KMS-11 (cell line): ENCODE results near the gene NAGPA.

Experiments
- H2AFZ ChIP-seq: fragments of 200-600 bp; sonication (generic); 2 replicates; pipeline ENCODE4 v1.6.1; 2016; ENCODE audit warnings: antibody characterized with exemption, mixed run types, low read depth
- H3K27ac ChIP-seq: fragments of 200-600 bp; sonication (generic); 2 replicates; pipeline ENCODE4 v1.6.1; 2016; ENCODE audit warnings: mild to moderate bottlenecking, mixed run types
- H3K27me3 ChIP-seq: fragments of 200-600 bp; sonication (generic); 2 replicates; pipeline ENCODE4 v1.6.1; 2017; ENCODE audit warnings: mild to moderate bottlenecking, low read depth, mixed run types, moderate library complexity; ENCODE audit not compliant: insufficient read depth
- H3K36me3 ChIP-seq: fragments of 200-600 bp; sonication (generic); 2 replicates; pipeline ENCODE4 v1.6.1; 2017; ENCODE audit warnings: mild to moderate bottlenecking, mixed run types; ENCODE audit not compliant: insufficient read depth
- H3K4me1 ChIP-seq: fragments of 200-600 bp; sonication (generic); 2 replicates; pipeline ENCODE4 v1.6.1; 2016; ENCODE audit warnings: mild to moderate bottlenecking, low read depth, mixed run types; ENCODE audit not compliant: poor library complexity, severe bottlenecking
- H3K4me2 ChIP-seq: fragments of 200-600 bp; sonication (generic); 2 replicates; pipeline ENCODE4 v1.7.0; 2016; ENCODE audit warnings: mild to moderate bottlenecking, mixed run types
- H3K4me3 ChIP-seq: fragments of 200-600 bp; sonication (generic); IDR thresholded peaks from 2 replicates; pipeline ENCODE4 v1.6.1; 2017; ENCODE audit warnings: low read depth, low read length, mixed read lengths; ENCODE audit not compliant: insufficient read depth
- H3K79me2 ChIP-seq: fragments of 200-600 bp; sonication (generic); 2 replicates; pipeline ENCODE4 v1.6.1; 2016; ENCODE audit warnings: low read depth, mixed run types; ENCODE audit not compliant: insufficient read depth
- H3K9ac ChIP-seq: fragments of 200-600 bp; sonication (generic); 2 replicates; pipeline ENCODE4 v1.6.1; 2016; ENCODE audit warnings: mild to moderate bottlenecking, mixed run types
- H4K20me1 ChIP-seq: fragments of 200-600 bp; sonication (generic); 2 replicates; pipeline ENCODE4 v1.6.1; 2016; ENCODE audit warnings: mild to moderate bottlenecking, mixed run types; ENCODE audit not compliant: insufficient read depth
- CTCF ChIP-seq: fragments of 200-600 bp; sonication (generic); conservative IDR thresholded peaks from 2 replicates; pipeline ENCODE4 v1.6.1; 2017; ENCODE audit warnings: low read depth, mild to moderate bottlenecking, antibody characterized with exemption, low read length, moderate library complexity, mixed read lengths

NAGPA gene

GRCh38 chr16:5059386-5060072, 25.8 kb upstream of the NAGPA start:
- H3K4me2 ChIP-seq = no peak overlapping the region
- no peaks in the 10 kb centered on the region for H3K79me2 ChIP-seq
- H3K36me3 ChIP-seq = no peaks in the 10 kb centered on the region
- H2AFZ ChIP-seq = no peak overlapping the region
- H3K9ac ChIP-seq = no peak overlapping the region
- no peaks in the 10 kb centered on the region for H4K20me1 ChIP-seq
- no peaks in the 10 kb centered on the region; the same call in 1 of the 2 replicates for H3K27me3 ChIP-seq
- H3K4me1 ChIP-seq = no peaks in the 10 kb centered on the region
- H3K27ac ChIP-seq = no peak overlapping the region
- no peak overlapping the region for H3K4me3 ChIP-seq
- no peak for TF ChIP-seq CTCF

DNA sequence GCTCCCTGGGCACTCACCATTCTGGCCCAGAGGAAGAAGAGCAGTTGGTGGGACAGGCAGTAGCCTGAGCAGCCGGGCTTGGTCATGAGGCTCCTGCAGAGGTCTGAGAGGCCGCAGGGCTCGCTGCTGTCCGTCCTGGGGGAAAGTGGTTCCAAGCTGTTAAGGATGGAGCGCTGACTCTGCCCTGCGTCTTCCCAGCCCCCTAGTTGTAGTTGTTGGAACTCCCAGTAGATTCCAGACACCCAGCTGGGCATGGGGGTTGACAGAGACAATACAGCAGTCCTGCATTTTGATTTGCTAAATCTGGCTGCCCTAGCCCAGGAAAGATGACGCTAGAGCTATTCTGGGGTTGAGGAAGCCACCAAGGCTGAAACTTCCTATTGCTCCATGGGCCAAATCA, 24.7 kb upstream of the NAGPA start:
- no peak overlapping the region for H3K27ac ChIP-seq
- H2AFZ ChIP-seq = no peak overlapping the region
- H3K4me1 ChIP-seq = no peaks in the 10 kb centered on the region
- no peak overlapping the region for H3K4me3 ChIP-seq
- no peak for TF ChIP-seq CTCF
- no peaks in the 10 kb centered on the region for H3K79me2 ChIP-seq
- H3K4me2 ChIP-seq = no peak overlapping the region
- no peak overlapping the region for H3K9ac ChIP-seq
- no peaks in the 10 kb centered on the region for H4K20me1 ChIP-seq
- no peaks in the 10 kb centered on the region for H3K36me3 ChIP-seq
- H3K27me3 ChIP-seq = no peaks in the 10 kb centered on the region; the same call in 1 of the 2 replicates

DNA sequence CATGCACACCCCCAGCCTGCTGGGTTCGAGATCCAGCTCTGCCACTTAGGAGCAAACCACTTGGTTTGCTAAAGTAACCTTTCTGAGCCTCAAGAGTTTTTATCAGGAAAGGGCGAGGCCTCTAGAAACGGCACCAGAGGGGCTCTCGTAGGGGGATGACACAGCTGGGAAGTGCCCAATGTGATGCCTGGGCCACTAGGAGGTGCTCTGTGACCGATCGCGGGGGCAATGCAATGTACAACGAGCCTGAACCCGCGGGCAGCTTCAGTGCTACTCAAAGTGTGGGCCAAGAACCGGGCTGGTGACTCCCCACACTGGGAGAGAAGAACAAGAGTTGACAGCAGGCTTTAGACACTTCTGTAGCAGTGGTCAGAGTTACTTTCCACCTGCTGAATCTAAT, 22.6 kb upstream of the NAGPA start:
- no peak overlapping the region for H2AFZ ChIP-seq
- no peak overlapping the region for H3K4me2 ChIP-seq
- H3K79me2 ChIP-seq = no peaks in the 10 kb centered on the region
- H3K4me1 ChIP-seq = no peaks in the 10 kb centered on the region
- H3K36me3 ChIP-seq = no peaks in the 10 kb centered on the region
- H3K27ac ChIP-seq = no peak overlapping the region
- no peaks in the 10 kb centered on the region for H4K20me1 ChIP-seq
- no peak overlapping the region for H3K4me3 ChIP-seq
- H3K9ac ChIP-seq = no peak overlapping the region
- no peak for TF ChIP-seq CTCF
- no peaks in the 10 kb centered on the region for H3K27me3 ChIP-seq

- no peaks in the 10 kb centered on the region for H3K79me2 ChIP-seq
- no peaks in the 10 kb centered on the region for H4K20me1 ChIP-seq
- no peak overlapping the region for H3K4me2 ChIP-seq
- no peaks in the 10 kb centered on the region for H3K27me3 ChIP-seq
- H3K36me3 ChIP-seq = no peaks in the 10 kb centered on the region
- H3K4me3 ChIP-seq = no peak overlapping the region
- H3K4me1 ChIP-seq = no peaks in the 10 kb centered on the region
- H2AFZ ChIP-seq = no peak overlapping the region
- no peak for TF ChIP-seq CTCF
- no peak overlapping the region for H3K27ac ChIP-seq
- no peak overlapping the region for H3K9ac ChIP-seq
Measured at GRCh38 chr16:5054876-5055865, 21.4 kb upstream of the NAGPA start.
